ENCODE data around the gene LENG9.
"Not testable (repeated sequence)": the region's sequence is repeated elsewhere in the genome, so short reads cannot be mapped to it uniquely, and the experiment has no call there.

Gene LENG9

DNA sequence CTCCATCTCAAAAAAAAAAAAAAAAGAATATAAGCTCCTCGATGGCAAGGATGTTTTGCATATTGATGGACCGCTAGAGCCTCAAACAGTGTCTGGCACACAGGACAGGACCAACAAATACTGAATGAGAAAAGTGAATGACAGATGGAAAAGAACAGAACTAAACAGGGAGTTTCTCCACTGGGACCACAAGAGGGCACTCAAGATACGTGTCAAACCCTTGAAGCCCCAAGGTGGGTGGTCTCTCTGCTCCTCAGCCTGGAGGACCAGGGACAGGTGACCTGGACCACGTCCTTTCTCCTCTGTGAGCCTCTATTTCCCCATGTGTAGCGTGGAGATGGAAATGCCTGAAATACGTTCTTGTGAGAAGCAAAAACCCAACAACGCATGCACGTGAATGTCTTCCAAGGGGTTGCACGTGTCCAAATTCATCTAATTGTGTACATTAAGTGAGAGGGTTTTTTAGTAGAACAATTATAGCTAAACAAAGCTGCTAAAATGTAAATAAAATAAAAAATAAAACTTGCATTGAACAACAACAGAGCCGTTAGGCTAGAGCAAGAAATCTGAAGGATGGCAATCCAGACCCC, 15.2 kb upstream of the LENG9 start:
- DNase-seq (ENCODE audit: low read depth) = no peak

GRCh38 chr19:54477650-54478049, 14.1 kb upstream of the LENG9 start:
- DNase-seq (ENCODE audit: low read depth) = no peak

DNA sequence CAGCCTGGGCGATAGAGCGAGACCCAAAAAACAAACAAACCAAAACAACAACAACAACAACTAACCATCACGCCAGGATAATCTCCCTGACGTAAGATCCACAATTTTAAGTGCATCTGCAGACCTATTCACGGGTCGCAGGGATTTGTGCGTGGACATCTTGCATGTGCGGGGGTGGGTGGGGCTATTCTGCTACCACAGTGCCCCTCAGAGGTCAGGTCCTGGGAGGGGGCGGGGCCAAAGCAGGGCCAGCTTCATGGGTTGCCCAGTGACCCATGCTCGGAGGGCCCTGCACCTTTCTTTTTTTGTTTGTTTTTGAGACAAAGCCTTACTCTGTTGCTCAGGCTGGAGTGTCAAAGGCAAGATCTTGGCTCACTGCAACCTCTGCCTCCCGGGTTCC, 12.1 kb upstream of the LENG9 start:
- DNase-seq (ENCODE audit: low read depth) = no peak

- DNase-seq (ENCODE audit: low read depth) = no peak
Measured at GRCh38 chr19:54473892-54474372, 10.4 kb upstream of the LENG9 start.

- no peak for DNase-seq (ENCODE audit: low read depth)
Measured at GRCh38 chr19:54473071-54473891, 9.7 kb upstream of the LENG9 start, which contains the start of gene CDC42EP5. Gene CDC42EP5 (minus strand): TSS chr19:54473296. CDS start chr19:54465547, 7,749 bp downstream.

DNA sequence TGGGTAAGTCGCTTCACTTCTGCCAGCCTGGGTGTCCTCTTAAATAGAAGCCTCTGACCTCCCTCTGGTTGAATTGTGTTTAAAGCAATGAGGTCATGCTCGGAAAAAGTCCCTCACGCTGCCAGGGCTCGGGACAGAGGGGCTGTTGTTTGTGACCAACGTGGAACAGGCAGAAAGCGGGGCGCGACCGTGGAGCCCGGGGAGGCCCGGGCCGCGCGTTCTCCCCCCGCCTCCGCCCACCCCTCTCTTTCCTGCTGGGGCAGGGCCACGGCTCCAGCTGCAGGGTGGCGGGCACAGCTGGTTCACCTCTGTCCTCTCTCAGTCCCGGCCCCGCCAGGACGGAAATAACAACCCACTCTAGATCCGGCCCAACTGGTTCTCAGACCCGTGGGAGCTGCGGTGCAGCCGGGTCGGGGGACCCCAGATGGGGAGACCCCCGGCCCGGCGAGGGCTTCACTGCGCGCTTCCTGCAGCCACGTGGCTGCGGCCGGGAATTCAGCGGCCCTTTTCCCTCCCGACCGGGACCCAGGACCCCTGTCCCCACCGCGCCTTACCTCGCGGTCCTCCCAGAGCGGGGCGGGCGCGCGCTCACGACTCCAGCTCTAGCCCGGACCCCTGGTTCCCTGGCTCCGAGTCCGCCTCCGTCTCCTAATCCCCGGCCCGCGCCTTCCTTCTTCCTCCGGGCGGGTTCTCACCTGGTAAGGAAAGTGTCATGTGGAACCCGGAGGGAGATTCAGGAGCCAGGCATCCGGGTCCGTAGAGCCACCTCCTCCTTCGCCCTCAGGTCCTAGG, 7.6 kb upstream of the LENG9 start:
- DNase-seq (ENCODE audit: low read depth) = no peak

DNA sequence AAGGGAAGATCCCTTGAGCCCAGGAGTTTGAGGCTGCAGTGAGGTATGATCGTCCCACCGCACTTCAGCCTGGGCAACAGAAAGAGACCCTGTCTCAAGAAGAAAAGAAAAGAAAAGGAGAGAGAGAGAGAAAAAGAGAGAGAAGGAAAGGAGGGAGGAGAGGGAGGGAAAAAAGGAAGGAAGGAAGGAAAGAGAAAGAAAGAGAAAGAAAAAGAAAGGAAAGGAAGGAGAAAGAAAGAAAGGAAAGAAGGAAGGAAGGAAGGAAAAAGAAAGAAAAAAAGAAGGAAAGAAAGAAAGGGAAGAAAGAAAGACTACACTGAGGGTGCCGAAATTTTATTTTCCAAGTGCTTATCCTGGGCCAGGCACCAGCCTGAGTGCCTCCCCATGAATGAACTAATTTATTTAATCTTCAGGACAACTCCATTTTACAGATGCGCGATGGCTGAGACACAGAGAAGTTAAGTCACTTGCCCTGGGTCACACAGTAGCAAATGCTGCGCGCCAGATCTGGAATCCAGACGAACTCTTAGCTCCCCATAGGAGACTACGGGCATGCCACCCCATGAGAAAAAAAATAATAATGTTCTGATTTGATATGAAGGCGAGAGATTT, 6.8 kb upstream of the LENG9 start:
- DNase-seq (ENCODE audit: low read depth) = no peak

- DNase-seq (ENCODE audit: low read depth) = no peak
Measured at GRCh38 chr19:54469496-54469934, 5.9 kb upstream of the LENG9 start.

- not testable (repeated sequence) for DNase-seq (ENCODE audit: low read depth)
Measured at GRCh38 chr19:54466110-54466480, 2.5 kb upstream of the LENG9 start.

DNA sequence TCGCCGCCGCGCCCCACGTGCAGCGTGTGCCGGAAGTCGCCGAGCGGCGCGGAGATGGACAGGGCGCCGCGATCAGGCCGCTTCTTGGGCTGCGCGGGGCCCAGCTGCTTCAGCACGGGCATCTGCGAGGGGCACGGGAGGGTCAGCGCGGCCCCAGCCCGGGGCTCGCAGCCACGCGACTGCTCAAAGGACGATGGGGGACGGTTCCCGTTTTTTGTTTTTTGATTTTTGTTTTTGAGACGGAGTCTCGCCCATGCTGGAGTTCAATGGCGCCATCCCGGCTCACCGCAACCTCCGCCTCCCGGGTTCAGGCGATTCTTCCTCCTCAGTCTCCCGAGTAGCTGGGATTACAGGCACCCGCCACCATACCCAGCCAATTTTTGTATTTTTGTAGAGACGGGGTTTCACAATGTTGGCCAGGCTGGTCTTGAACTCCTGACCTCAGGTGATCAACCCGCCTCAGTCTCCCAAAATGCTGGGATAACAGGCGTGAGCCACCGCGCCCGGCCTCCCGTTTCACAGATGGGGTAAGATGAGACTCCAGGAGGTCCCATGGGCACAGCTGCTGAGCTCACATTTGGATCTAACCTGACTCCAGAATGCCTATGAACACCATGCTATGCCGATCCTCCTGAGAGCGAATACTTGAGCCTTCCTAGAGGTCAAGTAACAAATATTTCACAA, 2.0 kb upstream of the LENG9 start:
- no peak for DNase-seq (ENCODE audit: low read depth)

GRCh38 chr19:54464630-54465425, 1.2 kb upstream of the LENG9 start:
- DNase-seq (ENCODE audit: low read depth) = peak; percentile 45

- peak; percentile 45 for DNase-seq (ENCODE audit: low read depth)
Measured at GRCh38 chr19:54464044-54464629, 559 bp upstream of the LENG9 start.

DNA sequence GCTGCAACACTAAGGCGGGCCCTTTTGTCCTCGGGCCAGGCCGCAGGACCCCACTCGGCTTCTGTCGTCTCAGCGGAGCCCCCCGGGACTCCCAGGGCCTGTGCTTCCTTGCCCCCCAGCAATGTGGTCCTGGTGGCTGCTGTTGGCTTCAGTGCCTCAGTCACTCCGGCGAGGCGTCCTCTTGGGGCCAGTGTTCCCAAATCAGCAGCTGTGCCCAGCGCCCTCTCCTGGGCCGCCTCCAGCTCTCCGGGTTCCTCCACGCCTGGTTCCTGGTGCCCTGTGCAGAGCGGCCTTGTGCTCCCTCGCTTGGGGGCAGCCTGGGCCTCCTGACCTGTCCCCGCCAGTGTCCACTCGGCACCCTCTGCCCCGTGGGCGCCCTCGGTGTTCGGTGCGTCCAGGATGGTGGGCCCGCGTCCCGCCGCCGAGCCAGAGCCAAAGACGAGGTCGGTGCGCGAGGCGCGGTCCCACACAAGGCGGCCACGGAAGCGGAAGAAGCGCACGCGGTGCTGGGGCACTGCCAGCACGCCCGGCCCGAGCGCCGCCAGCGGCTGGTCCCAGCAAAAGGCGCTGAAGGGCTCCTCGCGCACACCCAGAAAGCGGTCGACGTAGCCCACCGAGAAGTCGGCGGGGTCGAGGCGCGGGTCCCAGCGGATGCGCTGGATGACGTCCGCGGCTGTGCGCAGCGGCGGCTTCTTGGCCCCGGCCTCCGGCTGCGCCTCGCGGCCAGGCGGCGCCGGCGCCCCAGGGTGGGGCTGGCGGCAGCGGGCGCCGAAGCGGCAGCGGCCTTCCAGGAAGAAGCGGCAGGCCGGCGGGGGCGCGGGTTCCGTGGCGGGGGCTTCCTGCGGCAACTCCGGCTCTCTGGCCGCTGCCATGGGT, 685 bp downstream of the LENG9 start:
- DNase-seq (ENCODE audit: low read depth) = peak; percentile 34

GRCh38 chr19:54462047-54462654, 1.4 kb downstream of the LENG9 start:
- DNase-seq (ENCODE audit: low read depth) = no peak

DNA sequence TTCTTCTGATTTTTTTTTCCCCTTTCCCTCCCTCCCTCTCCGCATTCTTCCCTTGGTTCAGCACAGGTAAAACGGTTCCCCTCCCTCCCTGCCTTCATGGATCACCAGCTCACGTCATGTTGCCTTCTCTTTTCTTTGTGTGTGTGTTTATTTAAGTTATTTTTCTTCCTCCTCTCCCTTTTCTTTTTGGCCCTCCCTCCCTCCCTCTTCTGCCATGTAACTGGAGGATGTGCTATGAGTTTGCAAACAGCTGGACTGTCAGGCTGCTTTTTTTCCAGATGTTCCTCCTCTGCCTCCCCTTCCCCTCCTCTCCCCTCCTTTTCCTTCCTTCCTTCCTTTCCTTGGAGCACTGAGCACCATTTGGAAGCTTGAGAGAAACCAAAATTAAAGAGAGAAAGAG, 2.0 kb downstream of the LENG9 start:
- no peak for DNase-seq (ENCODE audit: low read depth)

- DNase-seq (ENCODE audit: low read depth) = no peak
Measured at GRCh38 chr19:54461210-54461609, 2.4 kb downstream of the LENG9 start.

- DNase-seq (ENCODE audit: low read depth) = no peak
Measured at GRCh38 chr19:54460230-54461005, 3.2 kb downstream of the LENG9 start.
